NCI-H2107 (cell line): ENCODE results near the gene ARHGAP45.
A peak's percentile ranks its signal among the peaks of the same experiment; 100 is the strongest.
"Not testable (repeated sequence)": the region's sequence is repeated elsewhere in the genome, so short reads cannot be mapped to it uniquely, and the experiment has no call there.

Experiments
- DNase-seq: peaks from one replicate; lab custom pipeline; 2025; lab: John Stamatoyannopoulos, UW

Gene ARHGAP45

GRCh38 chr19:1066748-1067340, at the start of gene ARHGAP45:
TSS of gene ARHGAP45 (plus strand) at chr19:1067167. CDS start at chr19:1067406, 239 bp downstream.
- no peak for DNase-seq

- DNase-seq: no peak
Measured at GRCh38 chr19:1017906-1018305, 49.1 kb upstream of the ARHGAP45 start.

- no peak for DNase-seq
Measured at GRCh38 chr19:1018393-1018792, 48.6 kb upstream of the ARHGAP45 start.

- no peak for DNase-seq
Measured at GRCh38 chr19:1018932-1019615, 47.9 kb upstream of the ARHGAP45 start.

DNA sequence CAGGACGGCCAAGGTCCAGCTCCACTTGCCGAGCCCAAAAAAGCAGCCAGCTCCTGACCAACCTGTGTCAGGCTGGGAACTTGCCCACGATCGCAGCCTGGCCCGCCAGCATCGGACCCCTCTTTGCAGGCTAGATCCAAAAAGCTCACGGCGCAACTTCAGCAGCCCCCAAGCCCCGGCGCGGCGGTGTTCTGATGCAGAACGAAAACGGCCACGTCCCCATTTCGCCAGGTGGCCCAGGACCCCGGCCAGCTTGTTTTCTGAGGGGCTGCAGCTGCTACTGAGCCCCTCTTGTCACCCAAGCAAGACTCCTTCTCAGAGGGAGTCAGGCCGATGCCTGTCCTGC, 47.4 kb upstream of the ARHGAP45 start:
- no peak for DNase-seq

DNA sequence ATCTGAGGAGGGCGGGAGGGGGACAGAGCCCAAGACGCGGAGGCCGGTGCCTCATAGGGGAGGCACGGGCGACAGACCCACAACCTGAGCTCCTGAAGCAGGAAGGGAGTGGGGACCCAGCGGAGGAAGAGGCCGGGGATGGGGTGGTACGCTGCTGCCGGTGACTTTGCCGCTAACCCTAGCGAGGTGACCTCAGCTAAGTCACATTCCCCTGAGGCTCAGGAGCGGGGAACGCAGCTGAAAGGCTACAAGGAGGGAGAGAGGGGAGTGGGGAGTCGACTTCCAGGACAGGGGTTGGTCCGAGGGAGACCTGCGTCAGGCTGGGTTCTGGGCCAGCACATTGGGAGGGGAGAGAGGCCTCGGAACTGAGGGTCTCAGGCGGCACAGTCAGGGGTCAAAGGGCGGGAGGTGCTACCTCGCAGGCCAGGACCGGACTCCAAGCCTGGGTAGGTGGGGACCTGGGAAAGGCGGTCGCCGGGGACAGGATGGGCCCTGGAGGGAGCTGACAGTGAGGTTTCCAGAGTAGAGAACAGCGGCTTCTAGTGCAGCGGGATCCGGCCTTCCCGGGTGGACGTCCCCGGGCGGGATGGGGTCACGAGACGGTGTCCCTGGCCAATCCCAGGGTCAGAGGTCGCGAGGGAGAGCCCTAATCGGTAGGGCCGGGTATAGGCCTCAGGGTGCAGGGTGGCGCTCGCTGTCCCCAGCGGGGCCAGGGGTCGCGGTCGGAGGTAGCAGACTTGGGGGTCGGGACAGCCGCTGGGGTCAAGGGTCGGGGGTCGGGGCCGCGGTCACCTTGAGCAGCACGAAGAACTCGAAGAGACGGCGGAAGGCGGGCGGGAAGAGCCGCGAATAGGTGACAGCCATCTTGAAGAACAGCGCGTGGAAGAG, 46.7 kb upstream of the ARHGAP45 start:
- no peak for DNase-seq

DNA sequence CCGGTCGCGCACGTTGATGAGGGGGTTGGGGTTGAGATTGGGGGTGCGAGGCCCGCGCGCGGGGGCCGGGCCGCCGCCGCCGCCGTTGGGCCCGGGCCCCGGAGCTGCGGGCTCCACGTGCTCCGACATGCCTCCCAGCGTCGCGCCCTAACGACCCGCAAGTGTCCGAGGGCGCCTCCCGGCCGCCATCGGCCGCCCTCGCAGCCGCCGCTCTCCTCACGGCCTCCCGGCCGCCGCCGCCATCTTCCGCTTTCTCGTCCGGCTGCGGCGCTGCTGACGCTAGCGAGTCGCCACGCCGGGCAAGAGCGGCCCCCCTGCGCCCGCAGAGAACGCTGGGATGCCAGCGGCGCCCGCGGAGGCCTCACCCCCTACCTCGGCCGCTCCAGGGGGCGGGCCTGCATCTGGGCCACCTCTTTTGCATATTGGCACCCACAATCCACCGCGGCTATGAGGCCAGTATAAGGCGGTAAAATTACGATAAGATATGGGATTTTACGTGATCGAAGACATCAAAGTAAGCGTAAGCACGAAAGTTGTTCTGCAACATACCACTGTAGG, 46.0 kb upstream of the ARHGAP45 start, which contains the start of gene TMEM259:
TSS of gene TMEM259 (minus strand) at position 256 of the 558 bp plus-strand sequence. CDS start at position 129, 127 bp downstream.
- DNase-seq: peak; percentile 94

GRCh38 chr19:1023883-1024188, 43.1 kb upstream of the ARHGAP45 start:
- not testable (repeated sequence) for DNase-seq

- DNase-seq: not testable (repeated sequence)
Measured at GRCh38 chr19:1025080-1025479, 41.9 kb upstream of the ARHGAP45 start.

GRCh38 chr19:1025960-1026782, 40.8 kb upstream of the ARHGAP45 start, which contains the start of gene CNN2:
TSS of gene CNN2 (plus strand) at chr19:1026608. CDS start at chr19:1026662, 54 bp downstream.
- DNase-seq: no peak

DNA sequence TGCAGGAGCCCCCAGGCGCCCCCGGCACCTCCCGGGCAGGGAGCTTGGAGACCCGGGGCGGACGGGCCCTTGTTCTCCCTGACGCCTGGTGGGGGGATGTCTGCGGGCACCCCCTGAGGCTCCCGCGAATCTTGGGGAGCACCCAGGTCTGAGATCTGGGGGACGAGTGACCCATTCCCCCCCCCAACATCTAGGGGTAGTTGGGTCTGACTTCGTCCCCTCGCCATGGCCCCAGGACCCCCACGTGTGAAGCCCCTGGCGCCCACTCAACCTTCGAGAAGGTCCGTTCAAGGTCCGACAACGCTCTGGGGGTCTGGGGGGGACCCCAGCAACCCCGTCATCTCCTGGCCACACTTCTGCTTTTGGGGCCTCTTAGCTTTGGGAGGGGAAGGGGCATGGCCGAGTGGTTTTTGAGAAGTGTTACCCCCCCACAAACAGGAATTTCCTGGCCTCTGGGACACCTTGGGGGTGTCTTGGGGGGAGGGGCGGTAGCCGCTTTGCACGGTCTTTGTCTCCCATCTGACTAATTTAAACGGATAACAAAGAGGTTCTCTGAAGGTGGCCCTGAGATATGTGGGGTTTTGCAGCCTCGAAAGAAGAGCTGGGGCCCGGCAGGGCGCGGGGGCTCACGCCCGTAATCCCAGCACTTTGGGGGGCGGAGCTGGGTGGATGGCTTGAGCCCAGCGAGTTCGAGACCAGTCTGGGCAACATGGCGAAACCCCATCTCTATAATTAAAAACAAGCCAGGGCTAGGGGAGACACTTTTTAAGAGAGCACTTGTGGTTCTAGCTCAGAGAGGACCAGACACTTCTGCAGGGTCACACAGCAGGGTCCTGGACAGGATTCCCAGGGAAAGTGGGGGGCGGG, 40.0 kb upstream of the ARHGAP45 start:
- DNase-seq: no peak

DNA sequence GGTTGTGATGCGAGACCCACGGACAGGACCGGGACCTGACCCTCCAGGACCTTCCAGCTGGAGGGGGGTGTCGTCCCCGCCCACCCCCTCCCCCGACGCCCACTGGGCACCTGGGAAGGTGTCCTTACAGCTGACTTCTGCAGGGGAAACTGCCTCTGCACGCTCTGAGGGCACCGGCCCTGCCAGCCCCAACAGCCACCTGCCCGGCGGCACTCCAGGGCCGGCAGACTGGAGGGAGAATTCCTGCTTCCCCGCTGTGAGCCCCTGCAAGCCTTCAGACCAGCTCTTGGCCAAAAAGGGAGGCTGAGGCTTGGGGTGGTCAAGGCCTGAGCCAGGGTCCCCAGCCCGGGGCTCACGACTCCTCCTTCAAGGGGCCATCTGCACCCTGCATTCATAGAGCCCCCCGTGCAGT, 39.3 kb upstream of the ARHGAP45 start:
- DNase-seq: no peak

DNA sequence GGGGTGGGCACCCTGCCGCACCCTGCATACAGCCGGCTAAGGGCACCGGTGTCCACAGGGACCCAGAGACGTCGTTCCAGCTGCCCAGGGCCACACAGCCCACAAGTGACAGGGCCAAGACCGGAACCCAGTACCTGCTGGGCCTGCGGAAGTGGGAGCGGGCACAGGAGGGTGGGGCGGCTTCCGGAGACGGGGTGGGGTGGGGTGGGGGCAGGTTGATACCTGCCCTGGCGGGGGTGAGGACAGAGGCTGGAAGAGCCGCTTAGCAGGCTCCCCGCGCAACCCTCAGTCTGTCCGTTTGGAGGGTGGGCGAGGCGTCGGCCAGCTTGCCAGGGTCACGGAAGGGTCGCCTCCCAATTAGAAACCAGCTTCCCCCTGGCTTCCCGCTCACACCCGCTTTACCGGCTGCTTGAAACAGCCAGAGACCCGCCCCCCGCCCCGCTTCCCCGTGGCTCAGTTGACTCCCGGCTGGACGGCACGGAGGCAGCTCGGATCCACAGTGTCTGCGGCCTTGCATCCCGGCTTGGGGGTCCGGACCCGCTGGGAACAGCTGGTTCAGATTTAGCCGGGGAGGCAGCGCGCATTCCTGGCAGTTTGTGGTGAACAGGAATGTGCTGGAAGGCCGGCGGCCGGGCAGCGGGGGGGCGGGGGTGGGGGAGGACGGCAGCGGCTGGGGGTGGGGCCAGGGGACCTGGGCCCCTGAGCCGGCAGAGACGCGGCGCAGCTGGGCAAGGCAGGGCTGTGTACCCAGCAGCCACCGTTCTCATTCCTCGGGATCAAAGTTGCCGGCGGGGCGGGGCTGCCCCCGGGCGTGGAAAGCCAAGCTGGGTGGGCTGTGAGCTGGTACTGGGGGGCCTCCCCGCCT, 38.7 kb upstream of the ARHGAP45 start:
- no peak for DNase-seq

- DNase-seq: no peak
Measured at GRCh38 chr19:1032264-1032867, 34.6 kb upstream of the ARHGAP45 start.

- DNase-seq: no peak
Measured at GRCh38 chr19:1035998-1036621, 30.9 kb upstream of the ARHGAP45 start.

DNA sequence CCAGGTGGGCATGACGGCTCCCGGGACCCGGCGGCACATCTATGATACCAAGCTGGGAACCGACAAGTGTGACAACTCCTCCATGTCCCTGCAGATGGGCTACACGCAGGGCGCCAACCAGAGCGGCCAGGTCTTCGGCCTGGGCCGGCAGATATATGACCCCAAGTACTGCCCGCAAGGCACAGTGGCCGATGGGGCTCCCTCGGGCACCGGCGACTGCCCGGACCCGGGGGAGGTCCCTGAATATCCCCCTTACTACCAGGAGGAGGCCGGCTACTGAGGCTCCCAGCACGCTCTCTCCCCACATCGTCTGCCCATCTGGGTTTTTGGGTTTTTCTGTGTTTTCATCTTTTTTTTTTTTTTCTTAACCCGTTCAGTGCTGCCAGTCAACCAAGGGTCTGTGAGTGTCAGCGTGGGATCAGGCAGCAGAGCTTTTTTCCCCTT, 29.3 kb upstream of the ARHGAP45 start:
- DNase-seq: no peak

GRCh38 chr19:1038978-1039645, 27.9 kb upstream of the ARHGAP45 start:
- no peak for DNase-seq
